ENCODE data around the gene THEM4.
"Not testable (repeated sequence)": the region's sequence is repeated elsewhere in the genome, so short reads cannot be mapped to it uniquely, and the experiment has no call there.

The THEM4 gene

GRCh38 chr1:151858030-151858746 lies 51.1 kb downstream of the THEM4 start:
- no peak for DNase-seq

GRCh38 chr1:151855933-151856332 lies 53.4 kb downstream of the THEM4 start:
- no peak for DNase-seq

DNA sequence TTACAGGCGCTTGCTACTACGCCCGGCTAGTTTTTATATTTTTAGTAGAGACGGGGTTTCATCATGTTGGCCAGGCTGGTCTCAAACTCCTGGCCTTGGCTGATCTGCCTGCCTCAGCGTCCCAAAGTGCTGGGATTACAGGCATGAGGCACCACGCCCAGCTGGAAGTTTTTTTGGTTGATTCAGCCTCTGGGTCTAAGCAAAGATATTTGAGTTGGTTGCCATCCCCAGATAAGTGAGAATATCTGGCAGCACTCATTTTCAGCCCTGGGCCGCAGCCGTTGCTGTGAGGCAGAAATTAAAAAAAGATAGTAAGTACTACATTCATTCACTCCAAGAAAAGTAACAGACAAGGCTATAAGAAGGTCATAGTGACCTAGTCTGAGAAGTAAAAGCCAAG lies 53.8 kb downstream of the THEM4 start:
- not testable (repeated sequence) for DNase-seq

DNA sequence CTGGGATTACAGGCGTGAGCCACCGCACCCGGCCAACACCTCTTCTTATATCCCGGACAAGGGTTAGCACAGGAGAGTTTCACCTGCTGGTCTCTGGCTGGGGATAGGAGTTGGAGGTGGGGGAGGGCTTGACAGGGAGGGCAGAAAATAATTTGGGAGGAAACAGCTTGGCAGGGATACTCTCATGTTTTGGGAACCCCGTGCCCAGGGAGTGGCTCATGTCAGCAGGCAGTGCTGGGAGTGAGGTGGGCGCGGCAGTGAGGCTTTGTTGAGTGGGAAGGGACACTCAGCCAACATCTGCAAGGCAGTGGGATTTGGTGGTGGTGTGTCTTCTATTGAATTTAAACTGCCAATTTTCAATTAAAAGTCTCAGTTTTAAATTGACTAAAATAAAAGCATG lies 54.7 kb downstream of the THEM4 start:
- no peak for DNase-seq

- DNase-seq = no peak
Observed at GRCh38 chr1:151853411-151853943, 55.8 kb downstream of the THEM4 start, which contains the start of gene THEM5. TSS of gene THEM5 (minus strand) at chr1:151853712. CDS start at chr1:151853565, 147 bp downstream.

- no peak for DNase-seq
Observed at GRCh38 chr1:151852733-151853132, 56.6 kb downstream of the THEM4 start.

DNA sequence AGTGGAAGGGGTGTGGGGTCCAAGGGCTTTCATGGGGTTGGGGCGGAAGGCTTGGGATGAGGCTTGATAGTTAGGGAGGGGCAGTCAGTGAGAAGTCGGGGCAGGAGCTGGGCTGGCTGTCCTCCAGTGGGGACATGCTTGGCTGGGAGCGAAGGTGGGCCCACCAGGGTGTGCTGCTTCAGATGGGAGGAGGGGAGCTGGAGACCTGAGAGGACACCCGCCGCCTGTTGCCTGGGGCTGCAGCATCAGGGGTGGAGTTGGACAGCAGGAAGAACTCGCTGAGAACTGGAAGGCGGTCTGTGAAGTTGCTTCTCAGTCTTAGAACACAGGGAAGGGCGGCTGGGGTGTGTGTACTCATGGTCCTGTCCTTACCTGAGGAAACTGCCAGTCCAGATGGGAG lies 57.4 kb downstream of the THEM4 start:
- no peak for DNase-seq

DNA sequence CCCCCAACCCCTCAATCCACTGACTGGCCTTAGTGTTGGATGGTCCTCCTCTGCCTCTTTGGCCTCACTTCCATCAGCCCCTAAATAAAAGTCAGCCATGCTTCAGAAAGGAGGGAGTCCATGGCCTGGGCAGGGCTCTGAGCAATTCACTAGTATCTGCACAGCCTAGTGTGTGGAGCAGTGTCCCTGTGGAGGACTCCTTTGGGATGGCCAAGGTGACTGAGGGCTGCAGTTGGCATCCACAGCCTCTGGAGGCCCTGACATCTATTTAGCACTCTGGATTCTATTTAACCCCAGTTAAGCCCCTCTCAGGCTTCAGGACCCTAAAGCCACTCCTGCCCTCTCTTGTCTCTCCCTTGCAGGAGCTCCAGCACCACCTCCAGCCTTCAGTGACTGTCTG lies 59.4 kb downstream of the THEM4 start:
- DNase-seq = no peak

DNA sequence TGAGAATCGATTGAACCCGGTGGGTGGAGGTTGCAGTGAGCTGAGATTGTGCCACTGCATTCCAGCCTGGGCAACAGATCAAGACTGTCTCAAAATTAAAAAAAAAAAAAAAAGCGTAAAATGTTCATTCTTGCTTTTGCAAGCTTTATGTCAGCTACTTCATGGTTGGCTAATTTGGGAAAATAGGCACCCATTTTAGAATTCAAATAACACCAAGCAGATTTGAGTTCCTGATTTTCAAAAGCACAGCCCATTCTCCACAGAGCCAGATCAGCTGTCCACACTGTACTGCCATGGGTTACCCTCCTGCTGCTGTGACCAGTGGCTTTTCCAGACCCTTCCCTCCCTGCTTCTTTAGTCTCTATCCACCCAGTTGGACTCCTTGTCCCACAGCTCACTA lies 60.2 kb downstream of the THEM4 start:
- DNase-seq = no peak

DNA sequence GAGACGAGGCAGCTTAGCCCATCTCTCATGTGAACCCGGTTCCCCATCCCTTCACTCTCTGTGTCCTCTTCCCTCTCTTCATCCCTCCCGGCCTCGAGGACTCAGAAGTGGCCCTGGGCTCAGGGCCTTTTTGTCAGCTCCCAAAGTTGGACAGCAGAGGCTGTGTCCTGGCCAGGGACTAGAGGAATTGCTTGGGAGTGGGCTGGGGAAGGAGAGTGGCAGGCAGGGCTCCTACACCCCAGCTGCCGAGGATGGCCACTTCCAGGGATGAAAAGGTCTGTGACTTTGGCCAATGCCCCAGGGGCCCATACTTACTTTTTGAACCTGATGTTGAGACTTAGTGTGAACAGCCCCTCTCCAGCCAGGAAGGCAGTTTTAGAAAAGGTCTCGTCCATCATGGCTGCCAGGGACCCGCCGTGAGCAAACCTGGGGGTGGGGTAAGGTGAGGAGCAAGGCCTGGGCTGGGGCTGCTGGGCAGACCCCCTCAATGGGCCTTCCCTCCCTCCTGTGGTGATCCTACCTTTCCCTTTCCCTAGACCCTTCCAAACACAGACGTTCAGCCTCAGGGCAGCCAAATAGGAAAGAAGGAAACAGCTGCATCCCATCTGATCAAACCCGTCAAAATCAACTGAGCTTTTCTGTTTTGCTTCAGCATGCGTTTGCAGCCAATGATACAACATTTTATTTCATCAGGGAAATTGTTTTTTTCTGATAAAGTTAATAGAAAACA lies 61.3 kb downstream of the THEM4 start:
- DNase-seq = no peak

GRCh38 chr1:151846686-151847237 lies 62.5 kb downstream of the THEM4 start:
- no peak for DNase-seq

GRCh38 chr1:151846062-151846568 lies 63.2 kb downstream of the THEM4 start:
- no peak for DNase-seq

GRCh38 chr1:151843398-151843797 lies 65.9 kb downstream of the THEM4 start:
- DNase-seq = no peak

DNA sequence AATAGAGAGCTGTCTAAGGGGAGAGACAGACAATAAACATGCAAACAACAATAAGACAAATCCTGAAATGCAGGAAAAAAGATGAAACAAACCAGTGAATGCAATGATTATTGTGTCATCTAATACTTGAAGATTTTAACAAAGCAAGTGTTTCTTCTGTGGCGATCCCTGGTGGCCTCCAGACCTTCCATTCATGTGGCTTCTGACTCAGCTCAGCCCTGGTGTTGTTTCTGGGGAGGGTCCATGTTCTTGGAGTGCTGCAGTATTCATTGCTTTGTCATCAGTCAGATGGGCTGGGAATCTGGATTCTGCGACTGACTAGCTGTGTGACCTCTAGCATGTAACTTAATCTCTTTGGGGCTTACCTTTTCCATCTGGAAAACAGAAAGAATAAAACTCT lies 68.2 kb downstream of the THEM4 start:
- DNase-seq = no peak

- no peak for DNase-seq
Observed at GRCh38 chr1:151840421-151840820, 68.9 kb downstream of the THEM4 start.

DNA sequence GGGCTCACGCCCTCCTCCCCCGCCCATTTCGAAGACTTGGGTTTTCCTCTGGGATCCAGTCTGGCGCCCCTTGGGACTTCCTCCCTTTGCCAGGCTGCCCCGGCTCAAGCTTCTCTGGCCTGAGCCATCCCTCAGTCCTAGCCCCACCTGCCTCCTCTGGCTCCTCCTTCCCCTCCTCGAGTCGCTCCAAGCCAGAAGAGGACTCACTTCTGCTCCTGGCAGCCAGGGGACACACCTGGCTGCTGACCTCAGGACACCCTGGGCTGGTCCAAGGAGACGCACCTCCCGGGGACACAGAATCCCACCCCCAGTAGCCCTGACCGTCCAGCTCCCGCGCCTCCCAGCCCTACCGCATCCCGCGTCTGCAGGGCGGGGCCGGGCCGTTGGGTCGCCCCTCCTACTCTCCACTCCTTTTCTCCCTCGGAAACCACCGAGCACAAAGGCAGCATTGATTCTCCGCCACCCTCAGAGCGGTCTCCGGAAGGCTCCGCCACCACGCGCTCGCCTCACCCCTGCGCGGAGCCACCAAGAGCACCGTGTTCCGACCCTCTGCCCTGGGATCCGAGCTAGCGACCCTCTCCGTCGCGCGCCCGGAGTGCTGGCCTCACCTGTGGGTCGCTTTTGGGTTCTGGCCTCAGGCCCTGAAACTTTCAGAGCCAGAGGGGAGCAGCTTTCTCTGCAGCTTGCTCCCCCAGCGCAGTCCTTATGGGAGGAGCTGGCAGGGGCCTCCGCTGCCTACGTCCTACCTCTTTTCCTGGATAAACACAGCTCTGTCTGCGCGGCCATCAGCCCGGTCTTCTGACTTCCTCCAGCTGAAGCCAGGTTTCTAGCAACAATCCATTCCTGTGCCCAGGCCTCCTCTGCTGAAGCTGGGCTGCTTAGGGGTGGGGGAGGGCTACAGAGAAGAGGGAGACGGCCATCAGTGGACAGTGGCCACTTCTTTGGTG lies 69.6 kb downstream of the THEM4 start, which contains the start of gene C2CD4D:
TSS of gene C2CD4D (minus strand) at position 364 of the 947 bp plus-strand sequence. CDS start 831 bp downstream, outside the sequence.
- DNase-seq = no peak

- DNase-seq = no peak
Observed at GRCh38 chr1:151839082-151839412, 70.3 kb downstream of the THEM4 start.

DNA sequence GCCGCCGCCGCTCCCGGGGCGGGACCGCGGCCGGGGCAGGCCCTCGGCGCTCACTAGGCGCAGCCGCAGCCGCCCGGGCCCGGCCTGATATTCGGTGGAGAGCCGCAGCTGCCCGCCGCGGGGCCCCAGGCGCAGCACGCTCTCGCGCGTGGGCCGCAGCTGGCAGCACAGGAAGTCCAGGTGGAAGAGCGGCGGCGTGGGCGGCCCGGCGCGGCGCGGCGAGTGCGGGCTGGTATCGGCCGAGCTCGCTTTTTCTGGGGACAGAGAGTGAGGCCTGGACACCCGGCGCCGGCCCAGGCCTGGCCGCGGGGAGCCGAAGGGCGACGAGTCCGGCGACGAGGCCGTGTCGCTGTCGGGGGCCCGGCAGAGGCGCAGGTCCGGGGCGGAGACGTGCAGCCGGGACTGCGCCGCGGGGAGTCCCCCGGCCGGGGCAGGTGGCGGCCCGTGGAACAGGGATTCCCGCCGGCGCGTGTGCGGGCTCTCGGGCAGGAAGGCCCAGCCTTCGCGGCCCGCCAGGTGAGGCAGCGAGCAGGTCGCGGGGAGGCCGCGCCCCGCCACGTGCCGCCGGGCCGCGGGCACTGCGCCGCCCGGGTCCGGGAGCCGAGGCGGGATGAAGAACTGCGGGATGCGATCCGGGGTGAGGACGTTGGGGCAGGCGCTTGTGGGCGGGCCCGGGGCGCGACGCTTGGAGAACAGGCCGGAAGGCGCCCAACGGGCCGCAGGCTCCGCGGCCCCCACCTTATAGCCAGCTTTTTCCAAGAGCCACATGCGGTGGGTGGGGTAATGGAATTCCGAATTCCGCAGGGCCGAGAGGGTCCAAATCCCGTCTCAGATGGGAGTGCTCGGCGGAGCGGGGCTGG lies 70.9 kb downstream of the THEM4 start:
- no peak for DNase-seq

- no peak for DNase-seq
Observed at GRCh38 chr1:151837884-151838221, 71.5 kb downstream of the THEM4 start.

- DNase-seq = no peak
Observed at GRCh38 chr1:151837197-151837596, 72.1 kb downstream of the THEM4 start.

- DNase-seq = no peak
Observed at GRCh38 chr1:151835596-151835995, 73.7 kb downstream of the THEM4 start.

GRCh38 chr1:151834239-151834638 lies 75.1 kb downstream of the THEM4 start:
- no peak for DNase-seq

Data from NCI-H524 treated with DMSO at 0.1 percent for 48 hours (cell line).